CD4-positive, CD25-positive, alpha-beta regulatory T cell (primary cell): ENCODE results near the gene MAGI1. TPM values are rescaled to one million over a fixed set of nuclear protein-coding genes. Genes with fewer than 3 reads are reported as not detected.

ENCODE experiments used
- ATAC-seq, 2 donors: fragments of 150-1000 bp; cut with Tn5 transposase; one replicate each; pipeline ENCODE4 v1.10.0; 2021; ENCODE audit warnings: low read depth in 2 of 2, moderate number of reproducible peaks in 2 of 2, moderate library complexity in 1 of 2
- DNase-seq, 3 donors: peaks; one replicate each; pipeline versions ENCODE4 v3.0.0 to v3.0.0-alpha.2; 2012 to 2022; ENCODE audit warnings: mixed read lengths in 1 of 3
- H3K27ac ChIP-seq: one replicate; pipeline ENCODE4 v1.7.0; 2013; ENCODE audit warnings: mild to moderate bottlenecking, low read length; ENCODE audit not compliant: insufficient read depth, poor library complexity, severe bottlenecking
- H3K27me3 ChIP-seq: one replicate; pipeline ENCODE4 v1.7.0; 2013; ENCODE audit warnings: low read length; ENCODE audit not compliant: control insufficient read depth, insufficient read depth
- H3K36me3 ChIP-seq: one replicate; pipeline ENCODE4 v1.7.0; 2013; ENCODE audit warnings: mild to moderate bottlenecking, low read length, moderate library complexity; ENCODE audit not compliant: control insufficient read depth, insufficient read depth
- H3K4me1 ChIP-seq: 2 replicates; pipeline ENCODE4 v1.7.0; 2013; ENCODE audit warnings: mild to moderate bottlenecking, low read length; ENCODE audit not compliant: insufficient read depth, control insufficient read depth, poor library complexity, severe bottlenecking
- H3K4me3 ChIP-seq: one replicate; pipeline ENCODE4 v1.7.0; 2013; ENCODE audit warnings: low read depth, mild to moderate bottlenecking, low read length, moderate library complexity
- H3K9me3 ChIP-seq, 2 experiments: 1 replicate in 1 of 2; 2 replicates in 1 of 2; pipeline ENCODE4 v1.7.0; 2013; ENCODE audit warnings: low read length in 2 of 2, mild to moderate bottlenecking in 1 of 2, moderate library complexity in 1 of 2; ENCODE audit not compliant: control insufficient read depth in 2 of 2
- H3K27ac Mint-ChIP-seq, 3 donors: one replicate each; pipeline ENCODE4 v1.8.0; 2020 to 2022; ENCODE audit warnings: mild to moderate bottlenecking in 3 of 3, mixed read lengths in 3 of 3, moderate library complexity in 2 of 3
- H3K27me3 Mint-ChIP-seq: one replicate; pipeline ENCODE4 v1.8.0; 2022; ENCODE audit warnings: mild to moderate bottlenecking, mixed read lengths
- H3K36me3 Mint-ChIP-seq: one replicate; pipeline ENCODE4 v1.8.0; 2020; ENCODE audit warnings: mixed read lengths
- H3K4me1 Mint-ChIP-seq, 4 donors: one replicate each; pipeline ENCODE4 v1.8.0; 2020 to 2022; ENCODE audit warnings: mixed read lengths in 4 of 4, mild to moderate bottlenecking in 1 of 4
- H3K4me3 Mint-ChIP-seq, 4 donors: one replicate each; pipeline ENCODE4 v1.8.0; 2020 to 2022; ENCODE audit warnings: mild to moderate bottlenecking in 4 of 4, mixed read lengths in 4 of 4, moderate library complexity in 3 of 4
- H3K9me3 Mint-ChIP-seq, 7 donors: one replicate each; pipeline ENCODE4 v1.8.0; 2020 to 2022; ENCODE audit warnings: mixed read lengths in 7 of 7, mild to moderate bottlenecking in 3 of 7, moderate library complexity in 2 of 7
- polyA plus RNA-seq, 4 donors: library from polyadenylated mRNA; unstranded; fragments of 300-500 nt; fragmentation: Illumina TruSeq; gene quantifications; one replicate each; pipeline ENCODE4 v1.2.3, GENCODE V29; 2021
- total RNA-seq: library from RNA; stranded (reverse); gene quantifications from one replicate; pipeline ENCODE4 v1.2.3, GENCODE V29; 2022

MAGI1 gene
- total and polyA plus RNA-seq, 5 donors from 2014 or later = 0.10 to 0.44 (median 0.19) TPM; not detected in 1

- Histone ChIP-seq H3K27me3 (no peaks in the 10 kb centered on the region), H3K4me3 (no peak overlapping the region), H3K9me3 (no peaks in the 10 kb centered on the region), H3K4me1 (no peaks in the 10 kb centered on the region), H3K27ac (no peak overlapping the region), H3K36me3 (no peaks in the 10 kb centered on the region)
- Mint-ChIP-seq H3K4me3 (no peak overlapping the region), H3K36me3 (no peaks in the 10 kb centered on the region), H3K27ac (no peak overlapping the region), H3K9me3 (peaks cover 0 to 6% (median 0%) of the 10 kb centered on the region in 7 donors), H3K27me3 (peaks cover 5% of the 10 kb centered on the region), H3K4me1 (no peaks in the 10 kb centered on the region)
- DNase-seq (no peak), ATAC-seq (no peak)
Measured at GRCh38 chr3:65562447-65562846, 476.3 kb downstream of the MAGI1 start.

GRCh38 chr3:65561617-65562016, 477.1 kb downstream of the MAGI1 start:
- Mint-ChIP-seq H3K4me1 (no peaks in the 10 kb centered on the region), H3K4me3 (no peak overlapping the region), H3K27me3 (peaks cover 5% of the 10 kb centered on the region), H3K9me3 (peaks cover 0 to 6% (median 0%) of the 10 kb centered on the region in 7 donors), H3K36me3 (no peaks in the 10 kb centered on the region), H3K27ac (no peak overlapping the region)
- Histone ChIP-seq H3K9me3 (no peaks in the 10 kb centered on the region), H3K27me3 (no peaks in the 10 kb centered on the region), H3K4me3 (no peak overlapping the region), H3K4me1 (no peaks in the 10 kb centered on the region), H3K27ac (no peak overlapping the region), H3K36me3 (no peaks in the 10 kb centered on the region)
- DNase-seq (no peak), ATAC-seq (no peak)

GRCh38 chr3:65560901-65561300, 477.8 kb downstream of the MAGI1 start:
- Mint-ChIP-seq H3K4me1 (no peaks in the 10 kb centered on the region), H3K27ac (no peak overlapping the region), H3K4me3 (no peak overlapping the region)

DNA sequence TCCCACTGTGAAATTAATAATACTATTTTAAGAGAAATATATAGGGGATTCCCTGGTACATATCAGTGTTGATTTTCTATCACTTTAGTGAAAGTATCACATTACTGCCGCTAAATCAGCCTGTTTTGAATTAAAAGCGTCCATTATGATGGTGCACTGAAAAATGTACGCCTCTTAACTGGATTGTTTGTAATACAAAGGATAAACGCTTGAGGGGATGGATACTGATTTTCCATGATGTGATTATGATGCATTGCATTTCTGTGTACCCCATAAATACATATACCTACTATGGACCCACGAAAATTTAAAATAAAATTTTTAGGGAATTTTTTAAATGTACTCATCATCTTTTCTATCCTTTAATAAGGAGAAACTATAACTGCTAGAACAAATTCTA, 478.6 kb downstream of the MAGI1 start:
- DNase-seq (no peak), ATAC-seq (no peak)
- H3K36me3 ChIP-seq = no peaks in the 10 kb centered on the region
- H3K4me1 ChIP-seq = no peaks in the 10 kb centered on the region
- Mint-ChIP-seq H3K4me1 (no peaks in the 10 kb centered on the region), H3K27ac (no peak overlapping the region), H3K36me3 (no peaks in the 10 kb centered on the region), H3K4me3 (no peak overlapping the region), H3K9me3 (peaks cover 0 to 6% (median 0%) of the 10 kb centered on the region in 7 donors), H3K27me3 (peaks cover 5% of the 10 kb centered on the region)
- no peaks in the 10 kb centered on the region for H3K9me3 ChIP-seq
- H3K27me3 ChIP-seq = no peaks in the 10 kb centered on the region
- H3K27ac ChIP-seq = no peak overlapping the region
- H3K4me3 ChIP-seq = no peak overlapping the region

More at GRCh38 chr3:65560901-65561300, 477.8 kb downstream of the MAGI1 start:
- DNase-seq (no peak), ATAC-seq (no peak)
- Histone ChIP-seq H3K36me3 (no peaks in the 10 kb centered on the region), H3K27me3 (no peaks in the 10 kb centered on the region), H3K27ac (no peak overlapping the region), H3K4me1 (no peaks in the 10 kb centered on the region), H3K4me3 (no peak overlapping the region), H3K9me3 (no peaks in the 10 kb centered on the region)
- H3K36me3 Mint-ChIP-seq = no peaks in the 10 kb centered on the region
- H3K9me3 Mint-ChIP-seq = peaks cover 0 to 6% (median 0%) of the 10 kb centered on the region in 7 donors
- peaks cover 5% of the 10 kb centered on the region for H3K27me3 Mint-ChIP-seq

- Mint-ChIP-seq H3K9me3 (peaks cover 0 to 6% (median 0%) of the 10 kb centered on the region in 7 donors), H3K4me1 (no peaks in the 10 kb centered on the region), H3K27ac (no peak overlapping the region), H3K4me3 (no peak overlapping the region), H3K36me3 (no peaks in the 10 kb centered on the region), H3K27me3 (peaks cover 5% of the 10 kb centered on the region)
- H3K4me1 ChIP-seq = no peaks in the 10 kb centered on the region
- DNase-seq (no peak), ATAC-seq (no peak)
- no peaks in the 10 kb centered on the region for H3K27me3 ChIP-seq
- no peaks in the 10 kb centered on the region for H3K36me3 ChIP-seq
- no peaks in the 10 kb centered on the region for H3K9me3 ChIP-seq
- no peak overlapping the region for H3K27ac ChIP-seq
- H3K4me3 ChIP-seq = no peak overlapping the region
Measured at GRCh38 chr3:65559643-65560042, 479.1 kb downstream of the MAGI1 start.

GRCh38 chr3:65558826-65559225, 479.9 kb downstream of the MAGI1 start:
- Mint-ChIP-seq H3K9me3 (peaks cover 0 to 6% (median 0%) of the 10 kb centered on the region in 7 donors), H3K27ac (no peak overlapping the region), H3K36me3 (no peaks in the 10 kb centered on the region), H3K4me3 (no peak overlapping the region), H3K4me1 (no peaks in the 10 kb centered on the region), H3K27me3 (peaks cover 5% of the 10 kb centered on the region)
- H3K4me1 ChIP-seq = no peaks in the 10 kb centered on the region
- DNase-seq (no peak), ATAC-seq (no peak)
- H3K27ac ChIP-seq = no peak overlapping the region
- no peaks in the 10 kb centered on the region for H3K36me3 ChIP-seq
- no peak overlapping the region for H3K4me3 ChIP-seq
- no peaks in the 10 kb centered on the region for H3K9me3 ChIP-seq
- no peaks in the 10 kb centered on the region for H3K27me3 ChIP-seq

- H3K4me1 Mint-ChIP-seq = no peaks in the 10 kb centered on the region
- peaks cover 5% of the 10 kb centered on the region for H3K27me3 Mint-ChIP-seq
- Histone ChIP-seq H3K36me3 (no peaks in the 10 kb centered on the region), H3K4me1 (no peaks in the 10 kb centered on the region), H3K4me3 (no peak overlapping the region), H3K27ac (no peak overlapping the region), H3K9me3 (no peaks in the 10 kb centered on the region), H3K27me3 (no peaks in the 10 kb centered on the region)
- peaks cover 0 to 6% (median 2%) of the 10 kb centered on the region in 7 donors for H3K9me3 Mint-ChIP-seq
- H3K27ac Mint-ChIP-seq = no peak overlapping the region
- H3K4me3 Mint-ChIP-seq = no peak overlapping the region
- no peaks in the 10 kb centered on the region for H3K36me3 Mint-ChIP-seq
- ATAC-seq (no peak), DNase-seq (no peak)
Measured at GRCh38 chr3:65557899-65558564, 480.7 kb downstream of the MAGI1 start.

DNA sequence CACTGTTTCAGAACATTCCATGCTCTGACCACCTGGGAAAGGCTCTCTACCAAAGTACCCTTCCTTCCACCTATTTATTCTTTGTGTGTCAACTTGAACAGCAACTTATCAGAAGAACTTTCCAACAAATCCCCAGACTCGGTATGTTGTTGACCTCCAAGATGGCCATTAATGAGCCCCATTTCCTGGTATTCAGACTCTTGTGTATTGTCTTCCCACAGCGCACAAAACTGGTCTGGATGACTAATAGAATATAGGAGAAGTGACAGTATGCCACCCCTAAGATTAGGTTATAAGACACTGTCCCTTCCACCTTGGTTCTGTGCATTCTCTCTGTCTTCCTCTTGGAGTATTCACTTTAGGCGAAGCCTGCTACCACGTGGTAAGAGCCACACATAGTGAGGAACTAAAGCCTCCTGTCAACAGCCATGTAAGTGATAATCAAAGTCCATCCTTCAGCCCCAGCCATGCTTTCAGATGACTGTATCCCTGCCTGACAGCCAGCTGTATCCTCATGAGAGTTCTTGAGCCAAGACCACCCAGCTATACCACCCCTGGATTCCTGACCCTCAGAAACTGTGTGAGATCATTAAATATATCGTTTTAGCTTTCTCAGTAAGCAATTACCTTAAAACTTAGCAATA, 481.7 kb downstream of the MAGI1 start:
- Histone ChIP-seq H3K27me3 (no peaks in the 10 kb centered on the region), H3K36me3 (no peaks in the 10 kb centered on the region), H3K4me1 (no peaks in the 10 kb centered on the region), H3K9me3 (no peaks in the 10 kb centered on the region), H3K27ac (no peak overlapping the region), H3K4me3 (no peak overlapping the region)
- ATAC-seq (no peak), DNase-seq (no peak)
- Mint-ChIP-seq H3K9me3 (peaks cover 0 to 6% (median 2%) of the 10 kb centered on the region in 7 donors), H3K36me3 (no peaks in the 10 kb centered on the region), H3K27me3 (peaks cover 5% of the 10 kb centered on the region), H3K4me3 (no peak overlapping the region), H3K27ac (no peak overlapping the region), H3K4me1 (no peaks in the 10 kb centered on the region)
